GM12878 (cell line): ENCODE results near the gene RASGRF2.

ENCODE experiments used
- CEBPB ChIP-seq, 2 experiments: fragments of 150-350 bp in 1 of 2; IDR thresholded peaks; 2 replicates each; pipeline ENCODE4 v1.6.1; 2012 to 2014; ENCODE audit warnings: low read depth in 2 of 2, low read length in 2 of 2, borderline replicate concordance in 1 of 2, inconsistent platforms in 1 of 2
- FOS ChIP-seq: IDR thresholded peaks from 3 replicates; pipeline ENCODE4 v1.6.1; 2011; ENCODE audit warnings: borderline replicate concordance; ENCODE audit not compliant: insufficient read length; ENCODE audit errors: extremely low read depth
- NR2C2 ChIP-seq: IDR thresholded peaks from 2 replicates; pipeline ENCODE4 v1.6.1; 2011; ENCODE audit warnings: borderline replicate concordance, low read depth; ENCODE audit not compliant: control insufficient read depth, insufficient read length
- POLR2A ChIP-seq: IDR thresholded peaks from 2 replicates; pipeline ENCODE4 v1.6.1; 2011; ENCODE audit warnings: low read depth, mild to moderate bottlenecking, low read length
- POLR2AphosphoS5 ChIP-seq: IDR thresholded peaks from 2 replicates; pipeline ENCODE4 v1.6.1; 2011; ENCODE audit warnings: mild to moderate bottlenecking, low read length, inconsistent platforms
- SMC3 ChIP-seq: IDR thresholded peaks from 2 replicates; pipeline ENCODE4 v1.6.1; 2011; ENCODE audit warnings: low read length, improper control_type of control experiment, borderline replicate concordance
- STAT1 ChIP-seq: fragments of 450-650 bp; conservative IDR thresholded peaks from 2 replicates; pipeline ENCODE4 v1.6.1; 2014; ENCODE audit warnings: antibody characterized with exemption, mild to moderate bottlenecking
- USF2 ChIP-seq: IDR thresholded peaks from 2 replicates; pipeline ENCODE4 v1.6.1; 2011; ENCODE audit warnings: low read depth, low read length, improper control_type of control experiment, borderline replicate concordance
- ZZZ3 ChIP-seq: IDR thresholded peaks from 2 replicates; pipeline ENCODE4 v1.6.1; 2011; ENCODE audit warnings: low read depth; ENCODE audit not compliant: control insufficient read depth, insufficient read length

GRCh38 chr5:80935811-80936385 lies 24.3 kb upstream of the RASGRF2 start:
- no peak for TF ChIP-seq STAT1
- TF ChIP-seq CEBPB (IDR thresholded peaks at IDR 0.05; ENCODE audit: borderline replicate concordance in 1 of 2, low read depth in 2 of 2, low read length in 2 of 2), result no peak
- TF ChIP-seq ZZZ3, result no peak
- no peak for TF ChIP-seq FOS
- no peak for TF ChIP-seq SMC3
- TF ChIP-seq POLR2A, result no peak
- no peak for TF ChIP-seq POLR2AphosphoS5
- TF ChIP-seq USF2, result no peak
- no peak for TF ChIP-seq NR2C2
